HepG2 (cell line): ENCODE results near the gene GRHPR. TPM values are rescaled to one million over a fixed set of nuclear protein-coding genes. Genes with fewer than 3 reads are reported as not detected.

Source experiments
- AKNA ChIP-seq: sonication (generic); formaldehyde crosslinking; IDR thresholded peaks from 2 replicates; pipeline ENCODE4 v1.4.0; 2020; ENCODE audit warnings: missing genetic modification reagents, borderline replicate concordance
- BCLAF1 ChIP-seq: fragments of 450-650 bp; IDR thresholded peaks from 2 replicates; pipeline ENCODE4 v1.6.1; 2017; ENCODE audit warnings: mild to moderate bottlenecking
- CBFB ChIP-seq: sonication (generic); formaldehyde crosslinking; IDR thresholded peaks from 2 replicates; pipeline ENCODE4 v1.4.0; 2020; ENCODE audit warnings: missing genetic modification reagents
- CBX2 ChIP-seq, 2 experiments: fragments of 200-600 bp in 1 of 2; sonication (generic); formaldehyde crosslinking in 1 of 2; IDR thresholded peaks; 2 replicates each; pipeline versions ENCODE4 v1.7.0 to v1.8.1; 2018 to 2022; ENCODE audit warnings: low read depth in 2 of 2, low read length in 1 of 2, mild to moderate bottlenecking in 1 of 2, missing genetic modification reagents in 1 of 2
- FLYWCH1 ChIP-seq: sonication (generic); formaldehyde crosslinking; IDR thresholded peaks from 2 replicates; pipeline ENCODE4 v1.8.1; 2023; ENCODE audit warnings: mild to moderate bottlenecking, missing genetic modification reagents
- KDM3A ChIP-seq: IDR thresholded peaks from 2 replicates; pipeline ENCODE4 v1.6.1; 2018; ENCODE audit warnings: low read depth, missing compliant biosample characterization
- MXD4 ChIP-seq: IDR thresholded peaks from 2 replicates; pipeline ENCODE4 v1.6.1; 2016; ENCODE audit warnings: mild to moderate bottlenecking, missing biosample characterization, missing genetic modification reagents
- PCBP2 ChIP-seq: fragments of 200-400 bp; formaldehyde crosslinking; optimal IDR thresholded peaks from 2 replicates; pipeline ENCODE3; 2018; ENCODE audit warnings: low read length, low read depth; ENCODE audit not compliant: poor library complexity, severe bottlenecking
- RORA ChIP-seq: sonication (generic); formaldehyde crosslinking; IDR thresholded peaks from 2 replicates; pipeline ENCODE4 v1.5.0; 2020; ENCODE audit warnings: mild to moderate bottlenecking, missing genetic modification reagents, moderate library complexity
- SMAD1 ChIP-seq: sonication (generic); formaldehyde crosslinking; IDR thresholded peaks from 2 replicates; pipeline ENCODE4 v1.4.0; 2020; ENCODE audit warnings: missing genetic modification reagents, low read depth, mild to moderate bottlenecking, borderline replicate concordance
- SRSF9 ChIP-seq: fragments of 200-400 bp; formaldehyde crosslinking; IDR thresholded peaks from 2 replicates; pipeline ENCODE4 v1.6.1; 2018; ENCODE audit warnings: borderline replicate concordance, mild to moderate bottlenecking, low read depth, low read length; ENCODE audit not compliant: insufficient read depth, poor library complexity, severe bottlenecking
- ZIK1 ChIP-seq: sonication (generic); formaldehyde crosslinking; IDR thresholded peaks from 2 replicates; pipeline ENCODE4 v1.5.0; 2020; ENCODE audit warnings: mild to moderate bottlenecking, low read depth, missing genetic modification reagents, borderline replicate concordance
- ZMAT3 ChIP-seq: sonication (generic); formaldehyde crosslinking; conservative IDR thresholded peaks from 2 replicates; pipeline ENCODE4 v1.7.0; 2021; ENCODE audit warnings: missing genetic modification reagents
- ZNF260 ChIP-seq: sonication (generic); formaldehyde crosslinking; IDR thresholded peaks from 2 replicates; pipeline ENCODE4 v1.4.0; 2020; ENCODE audit warnings: missing genetic modification reagents, low read depth, mild to moderate bottlenecking, borderline replicate concordance
- ZNF383 ChIP-seq: sonication (generic); formaldehyde crosslinking; IDR thresholded peaks from 2 replicates; pipeline ENCODE4 v1.4.0; 2020; ENCODE audit warnings: missing genetic modification reagents, mild to moderate bottlenecking, borderline replicate concordance
- ZNF44 ChIP-seq: sonication (generic); formaldehyde crosslinking; IDR thresholded peaks from 2 replicates; pipeline ENCODE4 v1.5.1; 2020; ENCODE audit warnings: mild to moderate bottlenecking, missing genetic modification reagents
- ZNF552 ChIP-seq: sonication (generic); formaldehyde crosslinking; IDR thresholded peaks from 2 replicates; pipeline ENCODE4 v1.9.0; 2022; ENCODE audit warnings: missing genetic modification reagents, mild to moderate bottlenecking, borderline replicate concordance
- ZNF577 ChIP-seq: sonication (generic); formaldehyde crosslinking; IDR thresholded peaks from 2 replicates; pipeline ENCODE4 v1.4.0; 2020; ENCODE audit warnings: mild to moderate bottlenecking, low read depth, missing genetic modification reagents, borderline replicate concordance
- ZNF672 ChIP-seq: sonication (generic); formaldehyde crosslinking; IDR thresholded peaks from 2 replicates; pipeline ENCODE4 v1.8.1; 2022; ENCODE audit warnings: missing genetic modification reagents
- ZNF703 ChIP-seq: sonication (generic); formaldehyde crosslinking; IDR thresholded peaks from 2 replicates; pipeline ENCODE4 v1.5.1; 2020; ENCODE audit warnings: missing genetic modification reagents, mild to moderate bottlenecking, moderate library complexity, borderline replicate concordance
- ZNF747 ChIP-seq: sonication (generic); formaldehyde crosslinking; IDR thresholded peaks from 2 replicates; pipeline ENCODE4 v1.8.1; 2023; ENCODE audit warnings: missing genetic modification reagents, mild to moderate bottlenecking, borderline replicate concordance
- ZSCAN25 ChIP-seq: sonication (generic); formaldehyde crosslinking; IDR thresholded peaks from 2 replicates; pipeline ENCODE4 v1.8.0; 2022; ENCODE audit warnings: mild to moderate bottlenecking, missing genetic modification reagents
- polyA plus RNA-seq, 8 experiments: library from polyadenylated mRNA; depleted of rRNA in 3 of 8; stranded (reverse) in 7 of 8; unstranded in 1 of 8; fragments of >200 nt; fragmentation: Illumina TruSeq in 4 of 8; extraction: Trizol in 4 of 8; gene quantifications; 2 replicates each; pipeline versions ENCODE4 v1.2.1 to v1.2.3, GENCODE V29; 2011 to 2016; ENCODE audit warnings: low read depth in 4 of 8, missing spikeins in 1 of 8, mixed read lengths in 1 of 8; ENCODE audit not compliant: insufficient read depth in 1 of 8
- total RNA-seq, 5 experiments: library from RNA; depleted of rRNA; stranded (reverse); fragments of >200 nt; fragmentation: Illumina TruSeq; extraction: Trizol; gene quantifications; 2 replicates each; pipeline ENCODE4 v1.2.3, GENCODE V29; 2016; ENCODE audit warnings: low read depth in 1 of 5

GRHPR gene
- total and polyA plus RNA-seq, 2 of the 13 experiments (the other 11 are each of a cell fraction or from before 2014, with no cell fraction given), result 113 to 115 TPM

DNA sequence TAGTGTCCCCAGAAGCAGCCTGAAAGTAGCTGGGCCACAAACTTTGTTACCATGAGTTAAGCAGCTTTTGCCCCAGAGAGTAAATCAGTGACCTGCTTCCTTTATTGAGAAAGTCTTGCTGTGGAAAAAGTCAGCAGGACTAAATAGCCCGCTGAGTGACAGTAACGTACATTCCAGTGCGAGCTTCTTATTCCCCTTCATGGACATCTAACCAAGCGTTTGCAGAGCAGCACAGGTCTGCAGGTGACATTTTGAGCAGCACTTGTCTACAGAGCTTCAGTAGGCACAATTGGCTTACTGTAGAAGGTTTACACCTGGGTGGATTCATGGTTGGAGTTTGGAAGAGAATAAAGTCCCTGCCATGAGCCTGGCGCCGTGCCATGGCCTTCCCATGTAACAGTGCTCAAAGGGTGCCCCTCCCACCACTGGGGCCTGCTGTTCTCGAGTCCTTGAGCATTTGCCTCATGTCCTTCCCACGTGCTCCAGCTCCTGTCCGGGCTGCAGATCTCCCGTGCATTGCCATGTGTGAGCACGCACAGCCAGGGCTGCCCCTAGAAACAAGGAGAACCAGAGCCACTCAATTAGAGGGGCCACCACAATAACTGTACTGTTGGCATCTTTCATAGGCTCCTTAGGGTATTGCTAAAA lies 41.3 kb upstream of the GRHPR start (continued):
- TF ChIP-seq ZNF703 (peak; percentile 72; the same call in 1 of the 2 replicates), BCLAF1 (no peak), ZNF552 (CRISPR knock-in tag) (0 out of 2 replicates have a peak, but pooled peaks have one; percentile 35), SRSF9 (no peak), ZSCAN25 (CRISPR knock-in tag) (no peak; the same call in 1 of the 2 replicates), RORA (CRISPR knock-in tag) (no peak), ZNF672 (no peak), SMAD1 (CRISPR knock-in tag) (no peak), ZMAT3 (CRISPR knock-in tag) (peak; percentile 64; the same call in 1 of the 2 replicates), PCBP2 (no peak), FLYWCH1 (no peak), KDM3A (0 out of 2 replicates have a peak, but pooled peaks have one; percentile 27), ZIK1 (CRISPR knock-in tag) (0 out of 2 replicates have a peak, but pooled peaks have one; percentile 81), ZNF44 (CRISPR knock-in tag) (no peak), ZNF577 (CRISPR knock-in tag) (no peak), ZNF383 (CRISPR knock-in tag) (no peak), CBX2 (IDR thresholded peaks at IDR 0.05; ENCODE audit: low read depth, low read length) (no peak), CBX2 (CRISPR knock-in tag; IDR thresholded peaks at IDR 0.05; ENCODE audit: low read depth) (no peak; the same call in 1 of the 2 replicates), CBFB (CRISPR knock-in tag) (no peak), MXD4 (peak; percentile 75), AKNA (CRISPR knock-in tag) (no peak), ZNF260 (CRISPR knock-in tag) (no peak), ZNF747 (CRISPR knock-in tag) (no peak; the same call in 1 of the 2 replicates)
